HG02938 (cell line): Measurements from ENCODE around the gene CDH16.

Source experiments
- ATAC-seq: cut with Tn5 transposase; IDR thresholded peaks from one replicate; pipeline ENCODE4 v1.9.1; 2021; ENCODE audit warnings: mild to moderate bottlenecking, moderate library complexity; ENCODE audit not compliant: unreplicated experiment

The CDH16 gene

DNA sequence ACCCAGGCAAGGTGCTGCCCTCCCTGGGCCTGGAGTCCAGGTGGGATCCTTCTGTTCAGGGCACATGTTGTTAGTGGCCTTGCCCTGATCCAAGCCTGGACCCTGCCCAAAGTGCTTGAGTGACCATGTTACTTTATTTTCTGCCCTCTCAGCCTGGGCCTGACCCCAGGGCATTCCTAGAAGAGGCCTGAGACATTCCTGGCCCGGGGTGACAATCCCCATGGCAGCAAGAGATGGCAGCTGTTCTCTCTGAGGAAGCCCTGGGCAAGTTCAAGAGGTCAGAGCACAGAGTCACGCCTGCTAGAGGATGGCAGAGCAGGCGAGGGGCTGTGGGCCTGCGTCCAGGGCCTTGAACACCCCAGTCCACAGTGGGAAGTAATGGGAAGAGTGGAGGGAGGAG, 5.0 kb downstream of the CDH16 start:
- ATAC-seq, result no peak

DNA sequence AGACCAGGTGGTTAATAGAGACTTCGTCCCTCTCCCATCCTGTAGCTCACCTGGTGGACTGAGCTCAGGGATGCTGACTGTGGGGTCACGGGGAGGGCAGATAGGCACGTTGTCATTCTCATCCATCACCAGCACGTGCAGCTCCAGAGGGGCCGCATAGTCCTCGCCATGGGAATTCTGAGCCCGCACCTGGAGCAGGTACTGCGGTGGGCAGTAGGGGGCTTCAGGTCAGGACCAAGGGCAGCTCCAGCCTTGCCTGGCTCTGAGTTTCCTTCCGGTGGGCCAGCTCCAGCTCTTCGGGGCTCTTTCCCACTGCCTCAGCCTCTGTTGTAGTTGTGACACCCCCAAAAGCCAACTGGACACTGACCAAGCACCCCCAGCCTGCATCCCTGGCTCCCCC, 5.6 kb downstream of the CDH16 start:
- ATAC-seq, result no peak

DNA sequence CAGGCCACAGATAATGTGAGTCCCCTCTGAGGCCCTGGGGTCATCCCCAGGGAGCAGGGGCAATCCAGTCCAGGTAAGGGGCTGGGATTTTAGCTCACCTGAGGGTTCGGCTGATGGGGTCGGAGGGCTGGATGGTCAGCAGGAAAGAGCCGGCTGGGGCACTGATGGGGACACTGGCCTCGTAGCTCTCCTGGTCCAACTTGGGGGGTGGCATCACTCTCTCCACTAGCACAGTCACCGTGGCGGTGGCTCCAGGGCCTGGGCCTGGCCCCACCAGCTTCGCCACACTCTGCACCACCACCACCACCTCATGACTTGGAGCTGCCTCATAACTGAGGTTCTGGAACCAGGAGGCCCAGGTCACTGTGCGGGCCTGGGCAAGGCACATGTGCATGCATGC, 6.9 kb downstream of the CDH16 start:
- no peak for ATAC-seq

DNA sequence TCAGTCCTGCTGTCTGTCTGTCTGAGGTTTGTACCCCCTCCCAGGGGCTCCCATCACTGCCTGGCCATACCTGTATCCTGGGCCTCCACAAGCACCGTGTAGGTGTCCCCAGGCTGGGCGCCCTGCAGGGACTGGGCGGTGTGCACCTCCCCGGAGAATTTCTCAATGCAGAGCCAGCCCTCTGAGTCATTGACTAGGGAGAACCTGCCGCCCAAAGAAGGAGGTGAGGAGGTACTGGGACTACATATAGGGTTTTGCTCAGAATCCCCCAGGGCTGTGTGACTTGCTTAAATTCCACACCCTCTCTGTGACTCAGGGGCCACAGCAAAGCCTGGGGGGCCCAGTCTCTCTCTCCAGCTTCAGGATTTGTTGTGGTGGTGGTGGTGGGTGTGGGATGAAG, 7.6 kb downstream of the CDH16 start:
- no peak for ATAC-seq

DNA sequence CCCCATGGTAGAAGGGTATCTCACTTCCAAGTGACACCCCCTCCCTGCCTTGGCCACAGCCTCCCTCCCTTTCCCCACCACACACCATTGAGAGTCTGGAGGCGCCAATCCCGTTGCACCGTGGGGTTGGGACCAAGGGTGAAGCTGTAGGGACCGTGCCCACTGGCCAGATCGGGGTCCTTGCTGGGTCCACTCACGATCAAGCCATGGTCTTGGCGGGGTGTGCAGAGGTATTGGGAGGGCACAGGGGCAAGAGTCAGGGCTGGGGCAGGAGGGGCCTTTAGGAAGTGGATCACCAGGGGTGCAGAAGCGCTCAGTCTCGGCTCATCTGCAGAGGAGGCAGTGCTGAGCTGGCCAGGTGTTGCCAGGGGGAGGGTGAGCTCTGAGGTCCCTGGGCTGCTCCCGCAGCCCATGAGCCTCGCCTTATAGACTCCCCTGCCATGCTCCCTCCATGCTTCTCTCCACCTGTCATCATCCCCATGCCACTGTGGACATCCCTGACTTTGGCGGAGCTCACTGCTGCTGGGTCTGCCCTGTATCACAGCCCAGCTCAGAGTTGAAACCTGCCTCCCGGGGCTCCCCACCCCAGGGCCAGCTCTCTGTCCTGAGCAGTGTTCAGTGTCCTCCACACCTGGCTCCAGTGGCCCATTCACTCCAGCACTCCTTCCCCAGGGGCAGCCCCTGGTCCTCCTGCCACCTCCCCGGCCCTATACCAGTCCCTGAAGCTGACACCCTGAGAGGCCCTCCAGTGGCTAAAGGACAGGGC, 8.3 kb downstream of the CDH16 start:
- ATAC-seq, result no peak

DNA sequence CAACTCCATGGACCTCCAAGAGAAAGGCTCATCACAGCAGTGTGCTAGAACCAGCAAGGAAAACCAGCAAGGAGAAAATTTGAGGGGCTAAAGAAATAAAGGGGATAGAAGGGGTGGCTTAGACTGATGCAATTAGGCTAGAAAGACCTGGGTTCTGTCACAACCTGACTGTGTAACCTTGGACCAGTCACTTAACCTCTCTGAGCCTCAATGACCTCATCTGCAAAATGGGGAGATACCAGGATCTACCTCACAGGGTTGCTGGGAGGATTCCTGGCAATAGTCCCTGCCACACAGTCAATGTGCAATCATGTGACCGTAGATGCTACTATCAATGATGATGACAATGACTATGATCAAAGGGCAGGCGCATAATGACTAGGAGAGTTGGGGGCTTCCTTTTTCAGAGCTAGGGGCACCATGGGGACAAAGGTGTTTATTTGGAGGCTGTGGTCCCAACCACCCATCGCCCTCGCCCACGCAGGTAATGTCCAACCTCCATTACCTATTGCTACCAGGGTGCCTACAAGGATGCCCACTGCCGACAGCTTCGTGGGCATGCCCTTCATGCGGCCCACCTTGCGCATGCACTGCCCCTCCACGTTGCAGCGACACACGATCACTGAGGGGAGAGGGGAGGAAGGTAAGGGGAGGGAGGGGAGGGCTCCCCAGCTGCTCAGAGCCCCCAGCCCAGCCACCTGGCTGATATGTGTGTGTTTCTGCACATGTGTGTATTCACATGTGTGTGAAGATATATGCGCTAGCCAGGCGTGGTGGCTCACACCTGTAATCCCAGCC, 9.7 kb downstream of the CDH16 start:
- ATAC-seq, result no peak

DNA sequence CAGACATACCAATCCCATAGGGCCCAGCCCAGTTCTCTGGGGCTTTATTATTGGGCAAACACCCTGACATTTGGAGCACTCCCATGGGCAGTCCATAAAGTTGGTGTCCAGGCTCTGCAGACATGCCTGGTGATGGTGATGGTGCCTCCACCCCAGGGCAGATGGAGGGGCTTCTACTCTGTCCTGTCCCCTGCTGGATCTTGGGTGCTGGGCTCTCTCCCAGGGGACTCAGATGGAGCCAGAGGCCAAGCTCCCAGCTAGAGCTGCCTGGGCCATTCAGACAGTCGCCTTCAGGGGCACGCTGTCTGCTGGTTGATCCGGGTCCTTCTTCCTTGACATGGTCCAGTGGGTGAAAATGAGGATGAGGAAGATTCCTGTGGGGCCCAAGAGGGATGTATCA, 10.6 kb downstream of the CDH16 start:
- ATAC-seq, result no peak

DNA sequence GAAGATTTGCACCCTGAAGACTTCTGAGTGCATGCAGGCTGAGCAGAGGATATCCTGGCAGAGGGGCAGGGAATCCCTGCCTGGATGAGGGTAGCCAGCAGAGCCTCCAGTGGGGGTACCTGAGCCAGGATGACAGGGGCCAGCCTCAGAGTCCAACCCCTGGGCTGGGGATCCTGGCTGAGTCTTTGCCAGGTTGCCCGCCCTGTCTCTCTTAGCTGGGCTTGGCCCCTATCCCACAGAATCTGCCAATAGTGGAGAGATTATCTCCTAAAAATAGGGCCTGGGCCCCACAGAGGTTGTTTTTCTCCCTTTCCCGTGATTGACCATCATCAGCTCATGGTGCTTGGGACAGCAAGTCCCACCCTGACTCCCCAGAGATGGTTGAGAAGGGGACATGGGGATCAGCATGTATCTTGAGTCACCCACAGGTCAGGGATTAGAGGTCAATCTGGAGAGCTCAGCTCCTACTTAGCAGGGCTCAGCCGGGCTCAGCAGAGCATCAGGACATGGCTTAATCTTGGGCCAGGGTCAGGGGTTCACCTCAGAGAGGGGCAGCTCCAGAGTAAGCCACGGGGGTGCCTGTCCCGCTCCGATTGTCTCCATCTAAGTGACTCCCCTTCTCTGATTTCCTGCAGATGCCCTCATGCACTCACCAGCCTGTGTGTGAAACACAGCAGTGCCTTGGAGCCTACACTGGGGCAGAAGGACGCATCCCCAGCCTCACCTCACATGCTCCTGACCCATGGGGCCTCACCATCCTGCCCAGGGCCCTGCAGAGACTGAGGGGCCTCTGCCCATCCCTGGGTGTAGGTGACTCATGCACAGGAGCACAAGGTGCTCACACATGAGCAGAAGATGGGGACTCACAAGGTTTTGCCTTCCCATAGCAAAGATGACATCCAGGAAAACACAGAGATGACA, 11.5 kb downstream of the CDH16 start:
- no peak for ATAC-seq

DNA sequence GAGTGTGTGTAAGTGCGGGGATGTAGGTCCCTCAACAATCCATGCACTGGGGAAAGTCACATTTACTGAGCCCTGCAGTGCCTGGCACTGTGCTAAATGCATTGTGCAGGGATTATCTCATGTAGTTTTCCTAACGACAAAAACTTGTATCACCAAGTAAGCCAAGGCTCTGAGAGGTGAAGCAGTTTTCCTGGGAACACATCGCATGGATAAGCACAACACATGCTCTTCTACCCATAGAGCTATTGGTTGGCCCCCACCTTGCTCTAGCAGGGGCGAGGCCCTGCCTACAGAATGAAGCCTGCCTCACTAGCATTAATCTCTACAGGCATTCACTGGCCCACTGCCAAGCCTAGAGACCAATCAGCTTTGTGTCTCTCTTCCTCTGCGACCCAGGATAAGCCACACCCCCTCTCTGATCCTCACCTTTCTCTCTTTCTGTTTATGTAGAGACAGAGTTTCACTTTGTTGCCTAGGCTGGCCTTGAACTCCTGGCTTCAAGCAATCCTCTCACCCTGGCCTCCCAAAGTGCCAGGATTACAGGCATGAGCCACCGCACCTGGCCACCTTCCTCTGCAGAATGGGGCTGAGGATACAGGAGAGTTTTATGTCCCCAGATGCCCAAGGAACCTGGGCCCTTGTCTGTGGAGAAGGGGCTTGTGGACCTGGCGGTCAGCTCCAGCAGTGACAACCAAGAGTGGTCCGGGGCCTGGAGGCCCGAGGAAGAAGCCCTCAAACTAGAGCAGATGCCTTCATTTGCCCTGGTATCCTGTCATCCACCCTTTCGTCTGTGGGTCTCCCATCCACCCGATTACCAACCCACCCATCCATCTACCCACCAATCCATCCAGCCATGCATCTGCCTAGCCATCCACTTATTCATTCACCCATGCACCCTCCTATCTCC, 12.8 kb downstream of the CDH16 start:
- no peak for ATAC-seq

DNA sequence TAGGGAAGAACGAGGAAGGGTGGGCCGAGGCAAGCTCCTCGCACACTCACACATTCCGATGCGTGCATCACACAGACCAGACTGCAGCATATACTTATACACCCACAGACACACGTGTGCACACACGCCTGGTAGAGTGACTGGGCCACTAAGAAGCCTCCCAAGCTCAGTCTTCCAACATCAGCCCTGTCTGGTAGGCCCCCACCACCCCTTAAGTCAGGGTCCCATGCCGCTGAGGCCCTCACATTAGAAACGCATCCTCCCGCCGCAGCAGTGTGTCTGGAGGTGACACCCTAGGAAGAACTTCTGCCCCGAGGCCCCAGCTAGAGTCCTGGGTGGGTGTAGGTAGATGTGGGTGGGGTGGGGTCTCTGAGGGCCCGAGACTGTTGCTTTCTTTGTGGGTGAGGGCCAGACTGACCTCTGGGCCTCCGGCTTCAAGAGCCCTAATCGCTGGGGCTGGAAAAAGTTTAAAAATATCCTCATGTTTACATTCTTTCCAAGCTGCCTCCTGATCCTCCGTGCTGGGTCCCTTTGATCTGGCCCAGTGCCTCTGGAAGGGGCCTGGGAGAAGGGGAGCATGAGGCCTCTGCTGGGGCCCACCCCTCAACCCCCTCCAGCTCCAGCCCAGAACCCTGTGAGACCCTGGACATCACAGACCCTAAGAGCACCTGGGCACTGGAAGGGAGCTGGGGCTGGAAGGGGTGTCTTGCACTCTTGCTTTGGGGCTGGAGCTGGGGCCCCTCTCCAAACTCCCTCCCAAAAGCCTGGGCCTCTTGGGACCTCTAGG, 13.6 kb downstream of the CDH16 start:
- ATAC-seq, result no peak

DNA sequence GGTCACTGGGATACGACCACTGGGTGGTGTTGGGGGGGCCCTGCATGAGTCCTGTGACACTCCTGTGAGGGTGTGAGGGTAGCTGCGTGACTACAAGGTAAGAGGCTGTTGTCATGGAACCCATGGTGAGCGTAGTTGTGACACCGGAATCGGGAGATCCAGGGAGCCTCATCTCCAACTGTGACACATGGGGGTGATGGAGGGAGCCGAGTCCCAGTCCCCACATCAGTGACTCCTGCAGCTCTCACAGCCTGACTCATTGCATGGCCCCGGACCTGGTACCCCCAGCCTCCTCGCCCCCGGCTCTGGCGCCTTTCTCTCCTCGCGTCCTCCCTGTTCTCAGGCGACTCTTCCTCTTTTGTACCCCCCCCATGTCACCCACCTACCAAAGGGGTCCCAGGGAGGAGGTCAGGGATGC, 14.2 kb downstream of the CDH16 start:
- ATAC-seq, result no peak

DNA sequence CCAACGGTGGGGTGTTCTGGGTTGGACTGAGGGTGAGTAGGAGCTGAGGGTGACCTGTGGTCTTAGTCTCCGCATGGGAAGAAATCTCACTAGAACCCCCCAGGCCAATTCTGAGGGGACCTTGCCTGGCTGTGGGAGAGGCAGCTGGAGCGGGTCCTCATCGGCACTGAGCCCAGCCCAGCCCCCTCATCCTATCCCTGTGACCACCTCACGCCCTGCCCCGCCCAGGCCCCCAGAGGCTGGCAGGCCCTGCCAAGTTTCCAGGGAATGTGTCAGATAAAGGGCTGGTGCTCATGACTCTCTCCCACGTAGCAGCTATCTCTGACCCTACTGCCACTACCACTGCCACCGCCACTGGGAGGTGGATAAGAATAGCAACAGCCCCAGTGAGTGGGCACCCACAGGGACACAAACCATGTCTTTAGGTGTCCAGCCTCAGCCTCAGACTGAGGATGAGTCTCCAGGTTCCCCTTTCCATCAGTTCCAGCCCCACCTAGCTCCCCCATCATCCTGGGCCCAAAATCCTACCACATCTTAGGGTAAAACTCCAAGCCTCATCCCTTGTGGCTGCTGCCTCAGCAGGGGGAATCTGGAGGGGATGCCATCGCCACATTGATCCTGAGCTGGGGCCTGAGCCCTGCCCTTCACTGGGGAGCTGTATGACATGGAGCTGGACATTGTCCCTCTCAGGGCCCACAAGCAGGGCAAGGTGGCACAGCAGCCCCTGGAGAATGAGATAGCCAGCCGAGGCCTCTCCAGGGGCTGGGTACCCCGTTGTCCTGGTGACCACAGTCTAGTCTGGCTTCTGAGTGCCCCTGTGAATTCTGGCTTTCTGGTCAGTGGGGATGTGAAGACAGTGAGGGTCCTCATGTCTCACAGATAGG, 14.9 kb downstream of the CDH16 start:
- ATAC-seq, result no peak

DNA sequence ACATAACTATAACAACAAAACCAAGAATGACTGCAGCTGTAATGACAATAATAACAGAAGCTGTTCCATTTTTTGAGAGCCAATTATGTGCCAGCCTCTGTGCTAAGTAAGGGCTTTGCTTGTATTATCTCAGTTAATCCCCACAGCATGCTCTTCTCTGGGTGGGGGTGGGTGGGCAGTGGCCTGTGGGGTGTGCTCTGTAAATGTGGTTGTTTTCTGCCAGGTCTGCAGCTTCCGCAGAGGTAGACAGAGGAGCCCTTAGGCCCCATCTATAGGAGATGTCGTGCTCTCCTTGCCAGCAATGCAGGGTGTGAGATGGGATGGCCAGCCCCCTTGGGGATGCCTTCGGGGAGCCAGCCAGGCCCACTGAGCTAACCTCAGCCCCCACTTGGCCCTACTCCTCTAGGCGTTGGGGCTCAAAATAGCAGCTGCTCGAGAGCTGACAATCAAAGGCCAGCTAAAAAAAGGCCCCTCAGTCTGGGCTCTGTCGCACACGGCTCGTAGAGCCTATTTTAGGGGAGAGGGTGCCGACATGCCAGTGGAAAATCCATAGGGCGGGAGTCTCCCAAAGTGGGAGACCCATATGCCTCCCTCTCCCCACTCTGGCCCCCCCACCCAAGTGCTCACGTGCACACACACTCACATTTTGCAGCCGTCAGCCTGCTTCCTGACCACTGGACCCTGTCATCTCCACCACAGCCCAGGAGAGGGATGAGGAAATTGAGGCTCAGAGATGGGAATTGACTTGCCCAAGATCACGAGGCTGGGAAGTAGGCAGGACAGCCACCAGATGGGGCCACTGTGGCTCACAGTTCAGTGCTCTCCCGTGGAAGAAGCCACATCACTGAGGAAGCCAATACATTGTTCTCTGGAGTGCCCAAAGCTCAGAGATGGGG, 15.8 kb downstream of the CDH16 start:
- ATAC-seq, result no peak

DNA sequence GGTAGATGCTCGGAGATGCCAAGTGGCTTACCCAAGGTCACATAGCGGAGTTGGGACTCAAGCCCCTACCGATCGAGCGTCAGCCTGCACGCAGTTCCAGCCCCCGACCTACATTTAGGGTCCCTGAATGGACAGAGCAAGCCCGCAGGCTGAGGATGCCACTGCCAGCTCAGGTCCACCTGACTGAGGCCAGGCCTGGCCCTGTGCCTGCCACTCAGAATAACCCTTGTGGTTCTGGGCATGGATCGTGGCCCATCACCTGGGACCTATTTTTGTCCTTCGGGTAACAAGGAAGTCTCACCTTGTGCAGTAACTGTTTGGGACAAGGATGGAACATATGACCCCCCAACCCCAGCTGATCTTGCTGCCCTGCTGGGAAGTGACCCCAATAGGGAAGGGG, 17.1 kb downstream of the CDH16 start:
- ATAC-seq, result no peak

DNA sequence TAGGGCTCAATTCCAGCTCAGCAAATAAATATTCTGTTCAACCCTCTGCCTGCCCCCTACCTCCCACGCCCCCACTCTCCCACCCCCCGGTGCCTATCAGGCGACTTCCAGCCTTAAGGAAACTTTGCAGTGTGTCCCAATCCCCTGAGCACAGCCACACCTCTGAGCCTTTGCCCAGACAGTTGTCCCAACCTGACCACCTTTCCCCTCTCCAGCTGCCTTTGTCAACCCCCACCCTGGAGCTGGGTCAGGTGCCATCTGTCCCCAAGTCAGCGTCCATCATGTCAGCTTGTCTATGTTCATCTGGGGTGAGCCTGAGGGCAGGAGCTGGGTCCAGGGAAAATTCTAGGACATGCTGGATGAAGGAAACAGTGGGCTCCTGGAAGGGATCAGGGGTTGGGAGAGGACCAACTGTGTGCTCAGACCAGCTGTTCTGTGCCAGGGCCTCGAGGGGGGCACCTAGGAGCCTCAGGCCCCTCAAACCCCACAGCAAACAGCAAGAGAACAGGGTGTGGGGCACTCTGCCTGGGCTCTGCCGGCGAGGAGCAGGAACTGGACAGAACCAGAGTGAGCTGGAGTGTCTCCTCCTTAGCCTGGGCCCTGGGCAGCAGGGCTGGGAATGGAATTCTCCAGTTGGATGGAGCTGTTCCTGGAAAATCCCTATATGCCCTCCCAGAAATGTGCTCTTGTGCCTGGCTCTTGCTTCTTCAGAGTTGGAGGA, 17.8 kb downstream of the CDH16 start:
- ATAC-seq, result no peak

DNA sequence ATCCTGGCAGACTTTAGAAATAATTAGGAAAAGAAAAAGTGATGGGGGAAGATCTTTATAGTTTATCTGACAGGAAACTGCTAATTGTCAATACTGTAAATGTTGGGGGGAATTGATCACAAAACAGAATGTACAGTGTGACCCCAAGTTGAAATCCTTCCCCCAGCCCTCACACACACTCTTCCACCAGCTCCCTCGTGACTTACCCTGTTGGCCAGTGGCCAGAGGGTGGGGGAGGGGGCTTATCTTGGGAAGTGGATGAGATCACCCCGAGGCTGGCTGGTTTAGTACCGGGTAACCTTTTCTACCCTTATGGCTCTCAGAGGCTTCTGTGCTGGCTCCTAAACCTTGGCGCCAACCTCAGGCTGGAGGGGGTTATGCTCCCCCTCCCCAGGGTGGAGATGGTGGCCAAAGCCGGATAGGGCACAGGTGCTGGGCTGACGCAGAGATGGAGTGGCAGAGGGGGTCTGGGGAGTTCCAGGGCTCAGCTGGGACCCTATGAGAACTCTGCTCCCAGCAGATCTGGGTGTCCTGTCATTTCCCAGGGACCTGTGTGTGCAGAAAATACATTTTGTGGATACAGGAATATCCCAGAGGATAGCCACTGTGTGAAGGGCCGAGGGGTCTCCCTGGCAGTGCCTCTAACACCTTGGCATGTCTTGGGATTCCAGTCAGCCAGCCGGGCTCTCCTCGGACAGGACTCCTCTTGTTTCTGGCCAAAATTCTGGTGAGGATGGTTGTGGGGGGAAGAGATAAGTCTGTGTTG, 18.6 kb downstream of the CDH16 start:
- no peak for ATAC-seq
